Breast epithelium (tissue), 3 donors: ENCODE measurements around the gene MTREX.

Experiments
- POLR2A ChIP-seq: fragments of 450-650 bp; IDR thresholded peaks from one replicate; pipeline ENCODE4 v1.6.1; 2016; ENCODE audit warnings: antibody characterized with exemption, mild to moderate bottlenecking, moderate library complexity
- POLR2AphosphoS5 ChIP-seq, 3 donors: sonication (generic); formaldehyde crosslinking; IDR thresholded peaks; one replicate each; pipeline ENCODE4 v1.6.1; 2017; ENCODE audit warnings: antibody characterized with exemption in 3 of 3
- TF ChIP-seq, protein P1 (sequence below), 3 donors: fragments of 450-650 bp; IDR thresholded peaks; one replicate each; pipeline ENCODE4 v1.5.1; 2016 to 2017; ENCODE audit warnings: antibody characterized with exemption in 3 of 3, mild to moderate bottlenecking in 3 of 3, moderate library complexity in 3 of 3

DNA sequence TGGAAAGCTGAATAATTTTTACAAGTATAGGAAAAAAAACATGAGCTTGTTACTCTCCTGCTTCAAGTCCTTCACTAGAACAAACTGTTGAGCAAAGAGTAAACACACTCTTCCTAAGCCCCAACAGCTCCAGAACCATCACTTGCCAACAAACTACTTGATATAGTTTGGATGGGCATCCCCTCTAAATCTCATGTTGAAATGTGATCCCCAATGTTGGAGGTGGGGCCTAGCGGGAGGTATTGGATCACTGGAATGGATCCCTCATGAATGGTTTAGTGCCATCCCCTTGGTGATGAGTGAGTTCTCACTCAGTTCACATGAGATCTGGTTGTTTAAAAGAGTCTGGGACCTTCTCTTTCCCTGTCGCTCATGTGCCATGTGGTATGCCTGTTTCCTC, 144.2 kb downstream of the MTREX start:
- TF ChIP-seq, protein P1, sequence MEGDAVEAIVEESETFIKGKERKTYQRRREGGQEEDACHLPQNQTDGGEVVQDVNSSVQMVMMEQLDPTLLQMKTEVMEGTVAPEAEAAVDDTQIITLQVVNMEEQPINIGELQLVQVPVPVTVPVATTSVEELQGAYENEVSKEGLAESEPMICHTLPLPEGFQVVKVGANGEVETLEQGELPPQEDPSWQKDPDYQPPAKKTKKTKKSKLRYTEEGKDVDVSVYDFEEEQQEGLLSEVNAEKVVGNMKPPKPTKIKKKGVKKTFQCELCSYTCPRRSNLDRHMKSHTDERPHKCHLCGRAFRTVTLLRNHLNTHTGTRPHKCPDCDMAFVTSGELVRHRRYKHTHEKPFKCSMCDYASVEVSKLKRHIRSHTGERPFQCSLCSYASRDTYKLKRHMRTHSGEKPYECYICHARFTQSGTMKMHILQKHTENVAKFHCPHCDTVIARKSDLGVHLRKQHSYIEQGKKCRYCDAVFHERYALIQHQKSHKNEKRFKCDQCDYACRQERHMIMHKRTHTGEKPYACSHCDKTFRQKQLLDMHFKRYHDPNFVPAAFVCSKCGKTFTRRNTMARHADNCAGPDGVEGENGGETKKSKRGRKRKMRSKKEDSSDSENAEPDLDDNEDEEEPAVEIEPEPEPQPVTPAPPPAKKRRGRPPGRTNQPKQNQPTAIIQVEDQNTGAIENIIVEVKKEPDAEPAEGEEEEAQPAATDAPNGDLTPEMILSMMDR (IDR thresholded peaks at IDR 0.05): no peak
- no peak for TF ChIP-seq POLR2A
- no peak for TF ChIP-seq POLR2AphosphoS5 (IDR thresholded peaks at IDR 0.05)
